ENCODE results near the gene TMEM132E. TPM values are rescaled to one million over a fixed set of nuclear protein-coding genes. Genes with fewer than 3 reads are reported as not detected.

TMEM132E gene
- total RNA-seq, 1 experiment from 2014 or later: 0.42 TPM

DNA sequence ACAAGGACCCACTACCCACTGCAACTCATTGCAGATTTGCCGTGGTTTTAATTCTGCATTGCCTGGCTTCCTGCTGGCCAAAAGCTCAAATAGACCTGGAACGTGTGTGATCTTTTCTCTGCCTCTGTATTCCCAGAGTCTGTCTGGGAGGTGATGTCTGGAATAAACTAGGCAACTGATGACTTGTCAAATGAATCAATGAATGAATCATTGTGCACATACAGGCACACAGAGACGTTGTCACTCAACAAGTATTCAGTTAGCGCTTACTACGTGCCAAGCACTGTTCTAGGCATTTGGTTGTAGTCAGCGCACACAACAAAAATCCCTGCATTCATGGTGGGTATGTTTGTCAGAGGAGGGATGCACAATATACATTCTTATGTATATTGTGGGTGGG is 8.9 kb downstream of the TMEM132E start:
- no peak overlapping the region for H3K4me3 Mint-ChIP-seq
- H3K27me3 ChIP-seq (ENCODE audit: insufficient read depth, low read length): peaks cover 39% of the 10 kb centered on the region
- H3K4me1 ChIP-seq (ENCODE audit: insufficient read depth, low read length): no peaks in the 10 kb centered on the region; the same call in 1 of the 2 replicates
- H3K56ac ChIP-seq (ENCODE audit: insufficient read length, low read depth, low read length): no peak overlapping the region
- H4K8ac ChIP-seq (replicated peaks; ENCODE audit: insufficient read length, low read depth, low read length): no peak overlapping the region
- no peaks in the 10 kb centered on the region for H4K20me1 ChIP-seq (ENCODE audit: control insufficient read depth, insufficient read depth, insufficient read length)
- H3K18ac ChIP-seq (ENCODE audit: insufficient read length, low read depth, low read length): no peak overlapping the region
- H3K14ac ChIP-seq (ENCODE audit: insufficient read depth, low read length): no peak overlapping the region
- H3K36me3 Mint-ChIP-seq (ENCODE audit: insufficient read depth in 1 of 3, low read depth in 3 of 3): no peaks in the 10 kb centered on the region
- no peak overlapping the region for H3K4me2 ChIP-seq (ENCODE audit: insufficient read depth, insufficient read length, low read length)
- H3K4ac ChIP-seq (ENCODE audit: low read depth, low read length): no peak overlapping the region
- no peak overlapping the region for H3K9ac ChIP-seq (ENCODE audit: extremely low read depth, insufficient read length, low read length)
- no peak overlapping the region for H2BK5ac ChIP-seq (ENCODE audit: insufficient read length, low read length)
- no peak overlapping the region for H3T11ph ChIP-seq (ENCODE audit: low read length)
- no peak overlapping the region for H2AK5ac ChIP-seq (ENCODE audit: insufficient read length, low read length)
- H3K79me1 ChIP-seq (ENCODE audit: insufficient read depth, low read depth, low read length, poor library complexity, severe bottlenecking): no peaks in the 10 kb centered on the region
- no peaks in the 10 kb centered on the region for H3K9me3 ChIP-seq (ENCODE audit: control insufficient read depth, low read depth, low read length)
- no CpG with 5 or more reads among the region's 6 CpGs for WGBS (ENCODE audit: extremely low coverage, insufficient read length, low lambda C conversion rate)
- H2BK20ac ChIP-seq (ENCODE audit: low read depth, low read length, poor library complexity, severe bottlenecking): no peak overlapping the region
- H3K9me3 Mint-ChIP-seq: no peaks in the 10 kb centered on the region
- peaks cover 8% of the 10 kb centered on the region for H3K27me3 Mint-ChIP-seq (ENCODE audit: low read depth)
- no peak overlapping the region for H2BK15ac ChIP-seq (ENCODE audit: low read depth, low read length)
- no peak for DNase-seq
- H3K23ac ChIP-seq (ENCODE audit: insufficient read length, low read depth, low read length): no peak overlapping the region
- TF ChIP-seq, protein P1, sequence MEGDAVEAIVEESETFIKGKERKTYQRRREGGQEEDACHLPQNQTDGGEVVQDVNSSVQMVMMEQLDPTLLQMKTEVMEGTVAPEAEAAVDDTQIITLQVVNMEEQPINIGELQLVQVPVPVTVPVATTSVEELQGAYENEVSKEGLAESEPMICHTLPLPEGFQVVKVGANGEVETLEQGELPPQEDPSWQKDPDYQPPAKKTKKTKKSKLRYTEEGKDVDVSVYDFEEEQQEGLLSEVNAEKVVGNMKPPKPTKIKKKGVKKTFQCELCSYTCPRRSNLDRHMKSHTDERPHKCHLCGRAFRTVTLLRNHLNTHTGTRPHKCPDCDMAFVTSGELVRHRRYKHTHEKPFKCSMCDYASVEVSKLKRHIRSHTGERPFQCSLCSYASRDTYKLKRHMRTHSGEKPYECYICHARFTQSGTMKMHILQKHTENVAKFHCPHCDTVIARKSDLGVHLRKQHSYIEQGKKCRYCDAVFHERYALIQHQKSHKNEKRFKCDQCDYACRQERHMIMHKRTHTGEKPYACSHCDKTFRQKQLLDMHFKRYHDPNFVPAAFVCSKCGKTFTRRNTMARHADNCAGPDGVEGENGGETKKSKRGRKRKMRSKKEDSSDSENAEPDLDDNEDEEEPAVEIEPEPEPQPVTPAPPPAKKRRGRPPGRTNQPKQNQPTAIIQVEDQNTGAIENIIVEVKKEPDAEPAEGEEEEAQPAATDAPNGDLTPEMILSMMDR (conservative IDR thresholded peaks at IDR 0.05): no peak
- peaks cover 6 to 13% of the 10 kb centered on the region in 2 experiments for H3K4me1 Mint-ChIP-seq
- H3K23me2 ChIP-seq (ENCODE audit: insufficient read length, low read depth, low read length, poor library complexity, severe bottlenecking): no peaks in the 10 kb centered on the region
- H2AFZ ChIP-seq (ENCODE audit: low read length): no peak overlapping the region
- no peak overlapping the region for H3K27ac Mint-ChIP-seq
- no peak overlapping the region for H2BK120ac ChIP-seq (ENCODE audit: low read depth, low read length, poor library complexity, severe bottlenecking)
- H3K27ac ChIP-seq (ENCODE audit: insufficient read length, low read depth, low read length): no peak overlapping the region
- H2BK12ac ChIP-seq (ENCODE audit: insufficient read length, low read depth, low read length): no peak overlapping the region
- H4K5ac ChIP-seq (ENCODE audit: insufficient read length, low read depth, low read length): no peak overlapping the region
- no peaks in the 10 kb centered on the region for H3K79me2 ChIP-seq (ENCODE audit: insufficient read depth, low read length)
- no peak overlapping the region for H4K91ac ChIP-seq (ENCODE audit: insufficient read length, low read depth, low read length)
